Activated CD8-positive, alpha-beta memory T cell treated with anti-CD3 and anti-CD28 coated beads for 48 hours (primary cell): ENCODE results near the gene NOL6.
A peak's percentile ranks its signal among the peaks of the same experiment; 100 is the strongest.
"Not testable (repeated sequence)": the region's sequence is repeated elsewhere in the genome, so short reads cannot be mapped to it uniquely, and the experiment has no call there.

Source experiments
- DNase-seq, 3 experiments: peaks; one replicate each; pipeline ENCODE4 v3.0.0-alpha.2; 2020; ENCODE audit warnings: low read depth in 2 of 3, low spot score in 2 of 3

The NOL6 gene

GRCh38 chr9:33472881-33473615 is 676 bp downstream of the NOL6 start:
- no peak for DNase-seq

DNA sequence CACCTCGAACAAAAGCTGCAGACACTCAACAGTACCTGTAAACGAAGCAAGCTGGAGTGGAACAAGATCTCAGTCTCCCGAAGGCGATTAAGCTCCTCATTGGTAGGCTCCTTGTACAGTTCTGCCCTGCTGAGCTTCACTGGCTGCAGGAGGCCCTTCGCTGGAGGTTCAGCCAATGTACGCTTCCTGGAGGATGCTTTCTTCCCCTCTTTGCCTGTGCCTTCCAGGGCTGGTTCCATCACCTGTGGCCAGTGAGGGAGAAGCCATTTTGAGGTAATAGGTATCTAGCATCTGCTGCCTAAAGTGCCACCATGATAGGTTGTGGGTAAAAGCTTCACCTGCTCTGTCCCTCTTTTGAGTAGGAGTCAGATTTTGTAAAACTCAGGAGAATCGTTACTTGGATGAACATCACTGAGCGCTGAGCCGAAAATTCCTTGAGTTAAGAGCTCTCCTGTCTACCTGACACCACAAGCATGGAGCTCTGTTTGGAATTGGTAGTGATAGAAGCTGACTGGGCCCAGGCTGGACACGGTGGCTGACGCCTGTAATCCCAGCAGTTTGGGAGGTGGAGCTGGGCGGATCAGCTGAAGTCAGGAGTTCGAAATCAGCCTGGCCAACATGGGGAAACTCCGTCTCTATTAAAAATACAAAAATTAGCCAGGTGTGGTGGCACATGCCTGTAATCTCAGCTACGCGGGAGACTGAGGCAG is 1.4 kb downstream of the NOL6 start:
- DNase-seq: no peak

GRCh38 chr9:33471361-33471760 is 2.4 kb downstream of the NOL6 start:
- DNase-seq: no peak

DNA sequence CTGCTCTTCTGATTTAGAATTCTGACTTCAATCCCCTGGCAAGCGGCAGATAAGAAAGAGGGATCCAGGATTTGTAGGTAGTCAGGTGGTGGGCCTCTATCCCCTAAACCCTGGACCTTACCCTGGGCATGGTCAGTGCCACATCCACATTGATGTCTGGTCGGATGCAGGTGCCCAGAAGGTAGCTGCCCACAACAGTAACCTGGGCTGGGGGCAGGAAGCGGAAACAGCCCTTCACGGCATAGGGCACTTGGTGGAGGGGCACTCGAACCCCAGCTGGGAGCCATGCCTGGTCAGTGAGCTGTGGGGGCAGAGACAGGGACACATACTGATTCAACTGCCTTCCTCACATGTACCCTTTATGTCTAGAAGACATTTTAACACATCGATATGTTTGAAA is 3.8 kb downstream of the NOL6 start:
- DNase-seq: no peak

GRCh38 chr9:33468797-33469621 is 4.7 kb downstream of the NOL6 start:
- no peak for DNase-seq

GRCh38 chr9:33468215-33468730 is 5.5 kb downstream of the NOL6 start:
- DNase-seq: no peak

- DNase-seq: no peak
These were observed 6.2 kb downstream of the NOL6 start for GRCh38 chr9:33467526-33467925.

- peak; percentile 28 to 65 (median 62) for DNase-seq
These were observed 6.9 kb downstream of the NOL6 start for GRCh38 chr9:33466565-33467495.

- DNase-seq: no peak
These were observed 7.8 kb downstream of the NOL6 start for GRCh38 chr9:33465596-33466564.

- DNase-seq: no peak
These were observed 8.6 kb downstream of the NOL6 start for GRCh38 chr9:33465096-33465495.

- DNase-seq: no peak
These were observed 9.6 kb downstream of the NOL6 start for GRCh38 chr9:33464045-33464636.

GRCh38 chr9:33463151-33463550 is 10.6 kb downstream of the NOL6 start:
- DNase-seq: no peak

DNA sequence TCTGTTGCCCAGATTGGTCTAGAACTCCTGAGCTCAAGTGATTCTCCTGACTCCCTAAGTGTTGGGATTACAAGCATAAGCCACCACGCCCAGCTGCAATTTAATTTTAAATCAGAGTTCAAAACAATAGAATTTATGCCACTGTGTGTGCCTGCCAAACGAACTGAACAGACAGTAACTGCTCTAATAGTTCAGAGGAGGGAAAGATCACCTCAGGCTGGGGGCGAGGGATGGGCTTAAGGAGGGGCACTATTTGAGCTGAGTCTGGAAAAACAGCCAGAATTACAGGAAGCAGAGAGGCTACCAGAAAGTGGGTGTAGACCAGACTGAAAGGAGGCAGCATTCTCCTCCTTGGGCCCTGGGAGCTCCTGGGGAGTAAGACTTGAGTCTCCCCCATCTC is 12.2 kb downstream of the NOL6 start:
- no peak for DNase-seq

DNA sequence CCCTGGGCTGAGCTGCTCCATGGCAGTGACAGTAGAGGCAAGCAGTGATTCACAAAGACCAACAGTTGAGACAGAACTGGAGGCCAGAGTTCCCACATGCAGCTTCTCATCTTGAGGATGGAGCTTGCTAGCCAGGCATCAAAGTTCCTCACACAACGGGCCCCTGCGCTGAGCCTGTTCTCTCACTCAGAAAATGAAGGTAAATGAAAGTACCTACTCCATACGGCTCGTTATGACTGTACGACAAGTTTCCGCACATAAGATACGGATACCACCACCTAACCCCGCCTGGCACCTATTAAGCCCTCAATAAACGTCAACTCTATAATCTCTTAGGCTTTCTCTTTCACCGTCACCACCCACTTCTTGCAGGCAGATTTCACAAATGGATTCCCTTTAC is 12.9 kb downstream of the NOL6 start:
- no peak for DNase-seq

GRCh38 chr9:33459115-33459514 is 14.6 kb downstream of the NOL6 start:
- DNase-seq: no peak

- no peak for DNase-seq
These were observed 15.3 kb downstream of the NOL6 start for GRCh38 chr9:33458444-33458843.

- no peak for DNase-seq
These were observed 17.8 kb downstream of the NOL6 start for GRCh38 chr9:33455945-33456344.

DNA sequence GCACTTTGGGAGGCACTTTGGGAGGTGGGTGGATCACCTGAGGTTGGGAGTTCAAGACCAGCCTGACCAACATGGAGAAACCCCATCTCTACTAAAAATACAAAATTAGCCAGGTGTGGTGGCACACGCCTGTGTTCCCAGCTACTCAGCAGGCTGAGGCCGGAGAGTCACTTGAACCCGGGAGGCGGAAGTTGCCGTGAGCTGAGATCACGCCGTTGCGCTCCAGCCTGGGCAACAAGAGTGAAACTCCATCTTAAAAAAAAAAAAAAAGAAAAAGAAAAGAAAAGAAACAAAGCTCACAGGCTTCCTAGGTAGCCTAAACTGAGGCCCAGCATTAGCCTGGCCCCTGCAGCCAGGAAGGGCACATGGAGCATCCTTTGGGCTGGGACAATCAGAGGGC is 18.3 kb downstream of the NOL6 start:
- DNase-seq: not testable (repeated sequence)

DNA sequence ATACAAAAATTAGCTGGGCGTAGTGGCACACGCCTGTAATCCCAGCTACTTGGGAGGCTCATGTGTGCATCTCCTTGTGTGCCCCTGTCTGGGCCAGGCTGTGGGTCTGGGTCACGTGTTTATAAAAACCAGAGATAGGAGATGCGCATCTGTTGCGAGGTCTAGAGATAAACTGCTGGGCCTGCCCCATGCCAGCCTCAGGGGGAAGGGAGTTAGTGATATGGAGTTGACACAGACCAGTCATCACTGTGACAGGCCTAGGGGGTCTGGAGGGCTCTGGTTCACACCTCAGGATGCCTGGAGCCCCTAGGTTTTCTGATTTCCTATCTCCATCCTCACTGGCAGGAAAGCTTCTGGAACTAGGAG is 19.1 kb downstream of the NOL6 start:
- not testable (repeated sequence) for DNase-seq
